ENCODE measurements around the gene ARID3B.
"Not testable (repeated sequence)": the region's sequence is repeated elsewhere in the genome, so short reads cannot be mapped to it uniquely, and the experiment has no call there.

ARID3B gene

GRCh38 chr15:74537736-74538135 lies 3.3 kb upstream of the ARID3B start:
- no peak for DNase-seq

DNA sequence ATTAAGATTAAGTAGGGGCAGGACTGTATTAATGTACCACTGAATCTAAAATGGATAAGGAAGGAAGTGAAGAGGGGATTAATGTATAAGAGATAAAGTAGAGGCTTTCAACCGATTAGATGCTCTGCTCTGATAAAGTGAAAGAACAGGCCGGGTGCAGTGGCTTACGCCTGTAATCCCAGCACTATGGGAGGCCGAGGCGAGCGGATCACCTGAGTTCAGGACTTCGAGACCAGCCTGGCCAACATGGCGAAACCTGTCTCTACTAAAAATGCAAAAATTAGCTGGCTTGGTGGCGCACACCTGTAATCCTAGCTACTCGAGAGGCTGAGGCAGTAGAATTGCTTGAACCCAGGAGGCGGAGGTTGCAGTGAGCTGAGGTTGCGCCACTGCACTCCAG lies 1.5 kb upstream of the ARID3B start:
- DNase-seq, result not testable (repeated sequence)

DNA sequence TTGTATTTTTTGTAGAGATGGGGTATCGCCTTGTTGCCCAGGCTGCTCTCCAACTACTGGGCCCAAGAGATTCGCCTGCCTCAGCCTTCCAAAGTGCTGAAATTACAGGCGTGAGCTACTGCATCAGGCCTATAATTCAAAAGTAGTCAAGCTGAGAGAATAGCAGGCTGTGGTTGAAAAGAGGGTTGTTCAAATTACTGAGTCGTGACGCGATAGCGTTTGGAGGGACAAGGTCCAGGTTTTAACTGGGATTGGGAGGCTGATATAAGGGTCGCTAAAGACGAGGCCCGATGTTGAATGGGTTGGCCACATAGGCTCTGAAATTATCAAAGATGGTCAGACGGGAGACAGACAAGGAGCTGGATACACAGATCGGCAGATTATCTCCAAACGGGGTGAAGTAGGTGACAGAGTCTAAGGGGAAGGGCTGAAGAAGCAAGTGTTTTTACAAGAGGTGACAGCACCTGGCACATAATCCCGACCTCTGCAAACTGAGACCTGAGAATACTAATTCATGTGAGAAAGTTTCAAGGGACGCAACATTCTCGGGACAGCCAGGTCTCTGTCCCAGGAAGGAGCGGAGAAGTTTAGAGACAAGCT lies 759 bp upstream of the ARID3B start:
- no peak for DNase-seq

- DNase-seq, result peak in 1 of 2 experiments; percentile 56
Measured at GRCh38 chr15:74541494-74542165, 610 bp downstream of the ARID3B start.

DNA sequence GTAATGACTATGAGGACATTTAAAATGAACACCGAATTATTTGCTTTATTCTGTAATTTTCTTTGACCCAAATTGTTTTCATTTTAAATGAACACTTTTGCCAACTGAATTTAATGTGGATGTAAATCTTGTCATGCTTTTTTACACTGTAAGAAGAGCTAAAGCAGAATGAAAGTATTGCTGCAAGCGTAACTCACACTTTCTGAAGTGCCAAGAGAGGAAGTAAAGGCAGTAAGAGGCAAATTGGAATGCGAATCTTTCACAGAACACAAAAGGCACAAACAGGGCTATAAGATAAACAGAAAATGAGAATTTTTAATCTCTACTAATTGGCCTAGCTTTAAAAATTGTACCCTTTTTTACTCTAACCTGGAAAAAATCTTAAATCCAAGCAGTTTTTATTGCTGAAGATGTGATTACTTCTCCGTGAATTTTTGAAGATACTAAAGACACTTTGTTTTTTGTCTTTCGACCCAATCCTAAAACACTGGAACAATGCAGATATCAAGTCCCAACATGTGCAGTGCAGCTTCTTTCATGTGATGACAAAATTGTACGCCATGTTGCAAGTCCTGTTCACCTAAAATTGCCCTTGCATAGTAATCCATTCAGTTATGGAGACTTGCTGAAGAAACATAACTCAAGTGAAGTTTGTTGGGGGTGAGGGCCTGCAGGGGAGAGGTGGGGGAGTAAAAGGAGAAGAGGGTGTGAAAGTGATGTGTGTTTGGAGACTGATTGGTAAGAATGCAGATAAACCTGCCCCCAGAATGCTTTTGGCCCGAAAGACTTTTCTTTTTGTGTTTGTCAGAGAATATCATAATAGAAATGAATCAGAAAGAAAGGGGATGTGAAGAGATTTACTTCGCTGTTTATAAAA lies 1.4 kb downstream of the ARID3B start:
- DNase-seq, result no peak

- DNase-seq, result no peak
Measured at GRCh38 chr15:74543043-74543422, 2.0 kb downstream of the ARID3B start.

DNA sequence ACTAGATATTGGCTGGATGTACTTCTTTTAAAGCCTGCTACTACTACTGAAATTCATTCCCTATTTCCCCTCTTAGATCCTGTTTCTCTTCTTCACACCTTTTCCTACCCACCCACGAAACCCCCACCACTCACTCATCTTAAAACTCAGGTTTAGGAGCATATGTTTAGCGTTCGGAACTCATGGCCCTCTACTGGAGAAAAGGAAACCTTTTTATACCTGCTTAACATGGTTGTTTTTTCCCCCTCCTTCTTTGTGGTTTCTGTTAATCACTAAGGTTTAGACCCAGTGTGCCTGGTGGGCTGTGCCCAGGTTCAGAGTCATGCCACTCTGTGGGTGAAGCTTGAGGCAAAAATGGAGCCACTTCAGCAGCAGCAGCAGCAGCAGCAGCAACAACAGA lies 2.6 kb downstream of the ARID3B start:
- DNase-seq, result no peak

- no peak for DNase-seq
Measured at GRCh38 chr15:74545086-74545485, 4.1 kb downstream of the ARID3B start.

- DNase-seq, result peak; percentile 88 to 97
Measured at GRCh38 chr15:74545776-74546656, 5.0 kb downstream of the ARID3B start.

DNA sequence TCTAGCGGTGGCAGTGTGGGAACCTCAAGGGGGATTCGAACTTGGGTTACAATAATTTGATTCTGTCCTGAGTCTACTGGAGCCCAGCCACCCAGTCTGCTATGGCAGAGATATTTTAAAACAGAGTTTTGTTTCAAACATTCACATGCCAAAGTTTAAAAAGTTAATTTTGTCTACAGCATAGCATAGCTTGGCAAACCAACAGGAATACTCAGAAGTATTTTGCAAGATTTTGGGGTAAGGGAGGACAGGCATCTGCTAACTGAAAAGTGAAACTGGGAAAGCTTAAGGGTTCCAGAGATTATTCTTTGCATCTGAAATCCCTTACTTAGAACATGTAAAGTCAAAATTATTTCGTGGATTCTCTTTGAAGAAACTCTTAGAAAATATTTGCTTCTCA lies 6.6 kb downstream of the ARID3B start:
- DNase-seq, result no peak

- DNase-seq, result no peak
Measured at GRCh38 chr15:74548241-74548640, 7.2 kb downstream of the ARID3B start.

GRCh38 chr15:74549816-74550215 lies 8.8 kb downstream of the ARID3B start:
- DNase-seq, result no peak

DNA sequence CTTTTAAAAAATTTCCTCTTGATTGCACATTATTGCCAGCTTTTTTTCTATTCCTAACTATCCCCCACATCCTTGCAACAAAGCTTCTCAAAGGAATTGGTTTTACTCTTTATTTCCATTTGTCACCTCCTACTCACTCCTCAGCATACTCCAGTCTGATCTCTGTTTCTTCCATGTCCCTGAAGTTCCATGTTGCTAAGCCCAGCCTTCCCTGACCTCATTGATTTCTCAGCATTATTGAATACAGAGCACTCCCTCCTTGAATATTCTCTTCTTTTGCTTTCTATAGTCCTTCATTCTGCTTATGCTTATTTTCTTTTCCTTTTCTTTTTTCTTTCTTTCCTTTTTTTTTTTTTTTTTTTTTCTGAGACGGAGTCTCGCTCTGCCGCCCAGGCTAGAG lies 10.7 kb downstream of the ARID3B start:
- no peak for DNase-seq

GRCh38 chr15:74552773-74553441 lies 11.9 kb downstream of the ARID3B start:
- DNase-seq, result no peak

DNA sequence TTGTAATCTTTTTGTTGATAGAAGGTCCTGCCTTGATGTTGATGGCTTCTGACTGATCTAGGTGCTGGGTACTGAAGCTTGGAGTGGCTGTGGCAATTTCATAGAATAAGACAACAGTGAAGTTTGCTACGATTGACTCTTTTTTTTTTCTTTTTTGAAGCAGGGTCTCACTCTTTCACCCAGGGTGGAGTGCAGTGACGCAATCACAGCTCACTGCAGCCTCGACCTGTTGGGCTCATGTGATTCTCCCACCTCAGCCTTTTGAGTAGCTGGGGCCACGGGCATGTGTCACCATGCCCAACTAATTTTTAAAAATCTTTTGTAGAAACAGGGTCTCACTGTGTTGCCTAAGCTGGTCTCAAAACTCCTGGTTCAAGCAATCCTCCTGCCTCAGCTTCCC lies 14.2 kb downstream of the ARID3B start:
- no peak for DNase-seq

DNA sequence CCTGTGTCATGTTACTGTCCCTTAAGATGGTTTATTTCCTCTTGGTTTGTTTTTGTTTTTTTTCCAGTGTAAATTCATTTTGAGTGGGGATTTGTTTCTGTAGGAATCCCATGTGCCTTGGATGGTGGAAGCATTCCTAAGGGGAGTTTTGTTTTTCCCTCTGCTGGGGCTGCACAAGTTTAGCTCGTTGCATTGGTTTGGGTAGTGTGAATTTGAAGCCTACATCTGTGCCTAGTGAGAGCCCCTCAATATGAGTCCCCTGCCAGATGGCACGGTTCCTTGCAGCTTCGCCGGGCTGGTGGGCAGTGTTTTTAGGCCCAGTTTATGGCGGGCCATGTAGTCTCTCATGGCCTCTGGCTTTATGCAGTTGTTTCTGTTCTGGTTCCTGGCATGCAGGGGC lies 17.7 kb downstream of the ARID3B start:
- no peak for DNase-seq

GRCh38 chr15:74563442-74563841 lies 22.4 kb downstream of the ARID3B start:
- DNase-seq, result no peak

DNA sequence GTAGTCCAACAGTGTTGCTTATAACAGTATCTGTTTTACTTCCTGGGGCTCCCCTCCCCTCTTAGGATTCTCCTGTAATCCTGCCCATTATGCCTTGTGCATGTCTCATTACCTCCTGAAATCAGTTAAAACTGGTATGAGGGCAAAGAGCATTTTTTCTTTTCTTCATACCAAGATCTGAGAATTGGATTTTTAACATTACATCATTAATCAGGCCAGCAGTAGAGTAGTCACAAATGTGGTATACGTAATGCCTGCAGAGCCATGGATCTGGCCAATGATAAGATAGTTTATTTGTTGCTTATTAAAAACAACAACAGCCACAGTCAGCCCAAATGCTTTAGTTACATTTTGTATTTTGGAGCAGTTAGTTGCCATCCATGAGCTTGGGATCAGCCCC lies 23.2 kb downstream of the ARID3B start:
- no peak for DNase-seq

DNA sequence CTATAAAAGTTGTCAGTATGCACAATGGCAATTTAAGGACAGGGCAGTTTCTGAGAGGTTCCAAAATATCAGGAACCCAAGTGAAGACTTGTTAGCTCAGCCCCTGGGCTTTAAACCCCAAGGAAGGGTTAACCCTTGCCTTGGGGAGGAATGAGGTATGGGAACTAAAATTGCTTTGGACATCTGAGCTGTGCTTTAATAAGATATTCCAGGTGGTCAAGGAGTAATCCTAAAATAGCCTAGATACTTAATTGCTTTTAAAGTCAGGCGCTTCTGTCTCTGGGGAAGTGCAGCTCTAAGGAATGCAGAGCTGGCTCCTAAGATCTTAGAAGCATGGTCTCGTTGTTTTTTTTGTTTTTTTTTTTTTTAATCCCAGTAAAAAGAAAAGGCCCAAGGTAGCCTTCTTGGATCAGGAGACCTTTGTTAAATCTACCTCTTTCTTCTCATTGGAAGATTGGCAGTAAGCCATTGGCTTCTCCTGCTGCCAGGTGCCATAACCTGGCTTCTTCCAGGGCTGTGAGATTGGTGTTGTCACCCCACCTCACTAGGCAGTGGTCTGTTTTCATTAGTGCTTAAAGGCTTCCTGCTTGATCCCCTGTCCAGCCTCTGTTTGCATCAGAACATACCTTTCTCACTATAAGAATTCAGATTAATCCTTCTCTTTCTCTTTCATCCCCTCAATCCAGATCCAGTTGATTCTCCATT lies 24.5 kb downstream of the ARID3B start:
- no peak for DNase-seq

GRCh38 chr15:74568594-74568993 lies 27.6 kb downstream of the ARID3B start:
- DNase-seq, result no peak

DNA sequence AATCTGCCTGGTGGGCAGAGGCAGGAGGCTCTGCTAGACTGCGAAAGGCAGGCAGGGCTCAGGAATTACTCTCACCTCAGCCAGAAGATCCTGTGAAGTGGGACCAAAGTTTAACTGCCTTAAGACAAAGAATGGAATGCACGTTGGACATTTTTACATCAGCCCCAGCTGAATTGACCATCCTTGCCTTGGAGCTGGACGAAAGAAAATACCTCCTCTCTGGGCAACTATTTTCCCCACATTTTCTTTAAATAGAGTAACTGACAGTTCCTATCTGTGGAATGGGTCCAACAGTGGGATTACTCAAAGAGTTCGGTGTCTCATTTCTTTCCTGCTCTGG lies 28.7 kb downstream of the ARID3B start:
- DNase-seq, result no peak

DNA sequence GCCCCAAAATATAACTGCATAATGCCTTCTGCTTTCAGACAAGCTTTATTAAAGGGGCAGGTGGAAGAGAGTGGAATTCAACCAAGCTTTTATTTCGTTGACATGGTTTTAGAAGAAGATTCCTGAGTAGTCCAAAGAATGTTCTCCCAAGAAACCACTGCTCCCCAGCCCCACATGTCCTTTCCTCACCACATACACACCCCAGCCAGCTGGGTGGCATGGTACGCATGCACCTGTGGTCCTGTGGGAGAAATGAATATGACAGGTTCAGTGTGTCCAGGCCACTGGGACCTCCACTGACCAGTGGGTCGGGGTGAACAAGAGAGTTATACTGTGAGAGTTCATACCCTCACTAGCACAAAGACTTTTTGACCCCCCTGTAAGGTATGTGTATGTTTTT lies 30.2 kb downstream of the ARID3B start:
- DNase-seq, result no peak

All from SW 1271 (cell line).